WI38 (cell line): ENCODE results near the gene CDKN1B.

ENCODE experiments used
- H3K4me3 ChIP-seq: 2 replicates; pipeline ENCODE4 v1.5.1; 2011; ENCODE audit warnings: low read depth, mild to moderate bottlenecking, control low read depth, low read length
- CTCF ChIP-seq: IDR thresholded peaks from 2 replicates; pipeline ENCODE4 v1.5.1; 2012; ENCODE audit warnings: low read depth, mild to moderate bottlenecking, control low read depth, low read length

The CDKN1B gene

GRCh38 chr12:12716793-12717585 lies at the start of gene CDKN1B:
CDKN1B (plus strand) TSS chr12:12717368; CDS start chr12:12717840, 472 bp downstream.
- no peak for TF ChIP-seq CTCF

DNA sequence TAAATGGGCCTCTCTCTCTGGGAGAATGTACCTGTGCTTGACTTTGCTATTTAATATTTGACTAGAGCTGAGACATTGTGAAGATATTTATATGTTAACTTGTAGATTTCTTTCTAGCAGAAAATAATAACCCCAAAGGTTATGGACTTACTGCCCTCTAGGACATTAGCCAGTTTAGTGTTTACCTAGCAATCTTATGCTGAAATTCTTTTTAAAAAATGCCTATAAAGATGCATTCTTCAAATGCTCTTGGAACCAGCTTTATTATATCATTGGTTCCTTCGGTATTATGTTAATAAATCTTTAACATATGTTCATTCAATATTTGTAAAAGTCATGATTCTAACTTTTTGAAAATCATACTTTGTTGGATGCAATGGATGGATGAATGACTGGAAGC lies 49.2 kb upstream of the CDKN1B start:
- no peak overlapping the region for H3K4me3 ChIP-seq
- no peak for TF ChIP-seq CTCF

More at GRCh38 chr12:12716793-12717585, at the start of gene CDKN1B:
- H3K4me3 ChIP-seq, result peak within 1 kb of the TSS; percentile 99

GRCh38 chr12:12669020-12669419 lies 48.1 kb upstream of the CDKN1B start:
- no peak overlapping the region for H3K4me3 ChIP-seq
- TF ChIP-seq CTCF, result no peak

DNA sequence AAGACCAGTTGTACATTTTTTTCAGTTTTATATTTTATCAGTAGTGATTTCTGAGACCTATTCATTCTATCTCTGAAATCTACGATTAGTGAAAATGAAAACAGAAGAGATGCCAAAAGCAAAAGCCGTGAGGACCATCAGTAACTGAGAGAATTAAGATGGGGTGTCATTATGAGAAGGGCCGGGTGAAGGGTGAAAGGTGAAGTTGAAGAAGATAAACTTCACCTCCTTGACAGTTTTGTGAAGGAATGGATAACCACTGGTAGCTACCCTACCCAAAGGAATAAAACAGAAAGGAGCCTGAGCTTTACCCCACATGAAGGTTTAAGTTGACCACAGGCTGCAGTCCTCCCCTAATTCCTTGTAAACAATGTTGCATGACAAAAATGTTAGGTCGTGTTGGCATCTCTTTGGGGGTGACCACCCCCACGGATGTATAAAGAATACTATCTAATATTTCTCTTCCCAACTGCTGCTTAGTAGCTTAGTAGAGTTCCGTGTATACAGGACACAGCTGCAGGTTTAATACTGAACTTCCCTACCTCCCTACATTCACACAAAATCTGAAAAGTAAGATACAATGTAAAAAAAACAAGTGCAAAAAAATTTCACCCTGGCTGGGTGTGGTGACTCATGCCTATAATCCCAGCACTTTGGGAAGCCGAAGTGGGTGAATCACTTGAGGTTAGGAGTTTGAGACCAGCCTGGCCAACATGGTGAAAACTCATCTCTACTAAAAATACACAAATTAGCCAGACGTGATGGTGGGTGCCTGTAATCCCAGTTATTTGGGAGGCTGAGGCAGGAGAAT lies 45.1 kb upstream of the CDKN1B start:
- TF ChIP-seq CTCF, result no peak
- H3K4me3 ChIP-seq, result no peak overlapping the region

DNA sequence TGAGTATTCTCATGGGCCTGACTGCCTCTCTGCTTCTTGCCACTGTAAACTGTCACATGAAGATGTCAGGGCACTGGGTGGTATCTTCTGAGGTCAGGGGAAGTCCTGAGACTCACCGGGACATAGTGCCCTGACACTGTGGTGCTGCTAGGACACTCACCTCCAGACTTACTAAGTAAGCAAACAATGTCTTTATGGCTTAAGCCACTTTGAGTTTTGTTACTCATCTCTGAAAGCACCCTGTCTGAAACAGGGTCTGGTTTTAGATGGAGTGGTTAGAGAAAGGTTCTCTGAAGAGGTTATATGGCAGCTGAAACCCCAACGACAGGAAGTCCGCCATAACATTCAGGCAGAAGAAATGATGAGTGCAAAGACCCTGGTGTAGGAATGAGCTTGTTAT lies 43.9 kb upstream of the CDKN1B start:
- no peak for TF ChIP-seq CTCF
- no peak overlapping the region for H3K4me3 ChIP-seq

GRCh38 chr12:12676605-12677004 lies 40.6 kb upstream of the CDKN1B start:
- no peak for TF ChIP-seq CTCF
- H3K4me3 ChIP-seq, result no peak overlapping the region
